ENCODE data around the gene RAD1.

- TF ChIP-seq CTCF (IDR thresholded peaks at IDR 0.05) (no peak; the same call in 1 of the 2 replicates), ZFX (IDR thresholded peaks at IDR 0.05; ENCODE audit: borderline replicate concordance) (no peak)
Measured at GRCh38 chr5:34929720-34930461, 14.6 kb upstream of the RAD1 start.

Data from 22Rv1 (cell line).